Mesenchymal stem cell (in vitro differentiated cells and primary cell): ENCODE data around the gene ZNF296.

Experiments
- DNase-seq: peaks from one replicate; pipeline ENCODE4 v3.0.0-alpha.2; 2013
- H2AFZ ChIP-seq: one replicate; pipeline ENCODE4 v1.6.1; 2013; ENCODE audit warnings: low read depth, mild to moderate bottlenecking, control low read depth, inconsistent platforms, low read length, moderate library complexity
- H2AK5ac ChIP-seq: 2 replicates; pipeline ENCODE4 v1.6.1; 2013; ENCODE audit warnings: low read length, moderate library complexity, mild to moderate bottlenecking, inconsistent platforms; ENCODE audit not compliant: severe bottlenecking
- H2BK120ac ChIP-seq: one replicate; pipeline ENCODE4 v1.6.1; 2013; ENCODE audit warnings: low read depth, mild to moderate bottlenecking, inconsistent platforms, low read length, moderate library complexity
- H2BK12ac ChIP-seq, 2 experiments: one replicate each; pipeline ENCODE4 v1.6.1; 2013; ENCODE audit warnings: inconsistent platforms in 2 of 2, low read length in 2 of 2, mild to moderate bottlenecking in 2 of 2, moderate library complexity in 2 of 2, control low read depth in 1 of 2
- H2BK15ac ChIP-seq: one replicate; pipeline ENCODE4 v1.6.1; 2013; ENCODE audit warnings: mild to moderate bottlenecking, low read depth, inconsistent platforms; ENCODE audit not compliant: poor library complexity, severe bottlenecking
- H2BK5ac ChIP-seq: 2 replicates; pipeline ENCODE4 v1.6.1; 2013; ENCODE audit warnings: low read depth, mild to moderate bottlenecking, low read length, control low read depth, inconsistent platforms; ENCODE audit not compliant: poor library complexity, severe bottlenecking
- H3K14ac ChIP-seq, 2 experiments: one replicate each; pipeline ENCODE4 v1.6.1; 2013; ENCODE audit warnings: inconsistent platforms in 2 of 2, low read length in 2 of 2, control low read depth in 1 of 2, mild to moderate bottlenecking in 1 of 2, moderate library complexity in 1 of 2
- H3K18ac ChIP-seq, 2 experiments: one replicate each; pipeline ENCODE4 v1.6.1; 2013; ENCODE audit warnings: inconsistent platforms in 2 of 2, low read length in 2 of 2, control low read depth in 1 of 2, low read depth in 1 of 2, mild to moderate bottlenecking in 1 of 2
- H3K23ac ChIP-seq, 2 experiments: one replicate each; pipeline ENCODE4 v1.6.1; 2013; ENCODE audit warnings: inconsistent platforms in 2 of 2, low read length in 2 of 2, mild to moderate bottlenecking in 2 of 2, moderate library complexity in 2 of 2, control low read depth in 1 of 2
- H3K27ac ChIP-seq: 2 replicates; pipeline ENCODE4 v1.5.1; 2013; ENCODE audit warnings: mild to moderate bottlenecking, moderate library complexity, low read length, control low read depth, inconsistent platforms; ENCODE audit not compliant: poor library complexity, severe bottlenecking
- H3K27me3 ChIP-seq, 2 experiments: 2 replicates each; pipeline versions ENCODE4 v1.6.1 to v1.7.0; 2013; ENCODE audit warnings: low read length in 2 of 2, mild to moderate bottlenecking in 2 of 2, moderate library complexity in 2 of 2, control low read depth in 1 of 2, inconsistent platforms in 1 of 2; ENCODE audit not compliant: control insufficient read depth in 1 of 2, insufficient read depth in 1 of 2
- H3K36me3 ChIP-seq, 2 experiments: 2 replicates each; pipeline versions ENCODE4 v1.6.1 to v1.7.0; 2013; ENCODE audit warnings: low read length in 2 of 2, control low read depth in 1 of 2, inconsistent platforms in 1 of 2, low read depth in 1 of 2, mild to moderate bottlenecking in 1 of 2; ENCODE audit not compliant: insufficient read depth in 2 of 2, control insufficient read depth in 1 of 2
- H3K4ac ChIP-seq, 2 experiments: one replicate each; pipeline ENCODE4 v1.6.1; 2013; ENCODE audit warnings: inconsistent platforms in 2 of 2, low read length in 2 of 2, mild to moderate bottlenecking in 2 of 2, moderate library complexity in 2 of 2, control low read depth in 1 of 2, low read depth in 1 of 2
- H3K4me1 ChIP-seq: 2 replicates; pipeline ENCODE4 v1.6.1; 2013; ENCODE audit warnings: low read depth, low read length, control low read depth; ENCODE audit not compliant: control insufficient read depth, insufficient read depth
- H3K4me2 ChIP-seq: 2 replicates; pipeline ENCODE4 v1.6.1; 2013; ENCODE audit warnings: low read length, mild to moderate bottlenecking, inconsistent platforms; ENCODE audit not compliant: poor library complexity, severe bottlenecking
- H3K4me3 ChIP-seq, 2 experiments: 2 replicates each; pipeline versions ENCODE4 v1.5.1 to v1.7.0; 2013; ENCODE audit warnings: low read length in 2 of 2, mild to moderate bottlenecking in 2 of 2, control low read depth in 1 of 2, low read depth in 1 of 2; ENCODE audit not compliant: insufficient read depth in 1 of 2
- H3K79me1 ChIP-seq: replicated peaks from 2 replicates; pipeline ENCODE4 v1.6.1; 2013; ENCODE audit warnings: mild to moderate bottlenecking, control low read depth, low read length, inconsistent platforms; ENCODE audit not compliant: poor library complexity, severe bottlenecking
- H3K9ac ChIP-seq: 2 replicates; pipeline ENCODE4 v1.7.0; 2013; ENCODE audit warnings: mild to moderate bottlenecking, low read length, moderate library complexity
- H3K9me3 ChIP-seq: 2 replicates; pipeline ENCODE4 v1.7.0; 2013; ENCODE audit warnings: mild to moderate bottlenecking, low read length; ENCODE audit not compliant: control insufficient read depth
- H4K8ac ChIP-seq: one replicate; pipeline ENCODE4 v1.6.1; 2013; ENCODE audit warnings: inconsistent platforms, mild to moderate bottlenecking, low read length, moderate library complexity
- H4K91ac ChIP-seq: one replicate; pipeline ENCODE4 v1.6.1; 2013; ENCODE audit warnings: mild to moderate bottlenecking, low read length, inconsistent platforms
- WGBS: methylation state at CpG from one replicate; pipeline ENCODE4 v1.1.7; 2013; ENCODE audit warnings: mixed read lengths; 5-methylcytosine and 5-hydroxymethylcytosine counted together

Gene ZNF296

DNA sequence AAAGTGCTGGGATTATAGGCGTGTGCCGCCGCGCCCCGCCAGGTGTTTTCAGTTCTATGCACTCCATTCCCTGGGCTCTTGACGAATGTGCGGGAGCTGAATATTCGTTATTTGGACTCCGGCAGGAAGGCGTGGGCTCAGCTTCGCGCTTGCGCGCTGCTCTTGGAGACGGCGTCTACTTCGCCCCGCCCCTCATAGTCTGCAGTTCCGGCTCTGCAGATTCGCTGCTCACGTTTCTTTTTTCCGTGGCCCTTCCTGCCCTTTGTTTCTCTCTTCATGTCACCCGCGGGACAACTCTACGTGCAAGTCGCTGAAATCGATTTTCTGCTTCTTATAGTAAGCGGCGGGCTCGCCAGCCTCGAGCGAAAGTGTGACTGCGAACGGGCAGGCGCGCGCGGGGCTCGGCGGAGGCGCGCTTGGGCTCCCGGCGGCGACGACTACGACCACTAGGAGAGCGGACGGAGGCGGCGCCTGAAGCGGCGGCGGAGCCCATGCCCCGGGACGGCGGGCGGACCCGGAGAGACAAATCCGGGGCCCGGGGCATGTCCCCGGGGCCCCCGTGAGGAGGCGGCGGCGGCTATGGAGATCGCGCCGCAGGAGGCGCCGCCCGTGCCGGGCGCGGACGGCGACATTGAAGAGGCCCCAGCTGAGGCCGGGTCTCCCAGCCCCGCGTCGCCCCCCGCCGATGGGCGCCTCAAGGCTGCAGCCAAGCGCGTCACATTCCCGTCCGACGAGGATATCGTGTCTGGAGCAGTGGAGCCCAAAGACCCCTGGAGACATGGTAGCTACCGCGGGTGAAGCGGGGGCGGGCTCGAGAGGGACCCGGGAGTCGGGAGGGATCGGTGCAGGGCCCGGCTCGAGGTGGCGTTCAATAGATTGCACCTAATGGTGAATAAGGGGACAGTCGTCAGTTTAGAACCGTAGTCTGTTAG lies 16.7 kb upstream of the ZNF296 start, which contains the start of gene PPP1R37:
Gene PPP1R37 (plus strand): TSS at position 433 of the 932 bp plus-strand sequence. CDS start 147 bp downstream, at position 580.
- peak within 1 kb of the TSS in 1 of 2 experiments; percentile 14 for H3K23ac ChIP-seq
- peak; percentile 97 for DNase-seq
- H2BK5ac ChIP-seq: peak within 1 kb of the TSS; percentile 85
- peak within 1 kb of the TSS in 1 of 2 experiments; percentile 73 for H2BK12ac ChIP-seq
- H2BK120ac ChIP-seq: peak within 1 kb of the TSS; percentile 69
- peaks cover 23 to 26% of the 10 kb centered on the region in 2 experiments for H3K36me3 ChIP-seq
- H3K4me1 ChIP-seq: peaks cover 31% of the 10 kb centered on the region
- H2BK15ac ChIP-seq: peak within 1 kb of the TSS; percentile 26
- peak within 1 kb of the TSS; percentile 59 to 86 for H3K4ac ChIP-seq
- peak within 1 kb of the TSS; percentile 79 for H3K4me2 ChIP-seq
- H4K91ac ChIP-seq: no peak within 1 kb of the TSS
- WGBS: under 1% methylated on average over 101 of the region's 103 CpGs
- H3K79me1 ChIP-seq: peaks cover 6% of the 10 kb centered on the region
- peak within 1 kb of the TSS; percentile 91 to 95 for H3K18ac ChIP-seq
- peak within 1 kb of the TSS; percentile 96 to 98 for H3K4me3 ChIP-seq
- H2AFZ ChIP-seq: peak within 1 kb of the TSS; percentile 37
- peak within 1 kb of the TSS; percentile 99 for H3K9ac ChIP-seq
- peak within 1 kb of the TSS; percentile 35 for H2AK5ac ChIP-seq
- peak within 1 kb of the TSS; percentile 88 for H4K8ac ChIP-seq
- H3K27ac ChIP-seq: peak within 1 kb of the TSS; percentile 96
- no peaks in the 10 kb centered on the region for H3K9me3 ChIP-seq
- peak within 1 kb of the TSS in 1 of 2 experiments; percentile 95 for H3K14ac ChIP-seq
- H3K27me3 ChIP-seq: no peaks in the 10 kb centered on the region

- Histone ChIP-seq H4K8ac (no peak overlapping the region), H3K23ac (no peak overlapping the region), H3K4ac (peak overlapping the region in 1 of 2 experiments; percentile 35), H3K27ac (peak overlapping the region; percentile 70), H2AK5ac (no peak overlapping the region), H3K27me3 (no peaks in the 10 kb centered on the region), H2BK15ac (no peak overlapping the region), H3K4me1 (peaks cover 17% of the 10 kb centered on the region), H3K9me3 (no peaks in the 10 kb centered on the region), H4K91ac (no peak overlapping the region), H3K4me3 (peak overlapping the region in 1 of 2 experiments; percentile 98), H3K9ac (peak overlapping the region; percentile 99), H2BK120ac (no peak overlapping the region), H3K18ac (no peak overlapping the region), H3K79me1 (peaks cover 12% of the 10 kb centered on the region), H2BK5ac (no peak overlapping the region), H2AFZ (no peak overlapping the region), H2BK12ac (no peak overlapping the region), H3K36me3 (peaks cover 32 to 34% of the 10 kb centered on the region in 2 experiments), H3K14ac (no peak overlapping the region), H3K4me2 (peak overlapping the region; percentile 46)
- DNase-seq: peak; percentile 99
- WGBS: 36% methylated on average over 58 of the region's 64 CpGs
Observed at GRCh38 chr19:45091031-45091923, 15.0 kb upstream of the ZNF296 start.

DNA sequence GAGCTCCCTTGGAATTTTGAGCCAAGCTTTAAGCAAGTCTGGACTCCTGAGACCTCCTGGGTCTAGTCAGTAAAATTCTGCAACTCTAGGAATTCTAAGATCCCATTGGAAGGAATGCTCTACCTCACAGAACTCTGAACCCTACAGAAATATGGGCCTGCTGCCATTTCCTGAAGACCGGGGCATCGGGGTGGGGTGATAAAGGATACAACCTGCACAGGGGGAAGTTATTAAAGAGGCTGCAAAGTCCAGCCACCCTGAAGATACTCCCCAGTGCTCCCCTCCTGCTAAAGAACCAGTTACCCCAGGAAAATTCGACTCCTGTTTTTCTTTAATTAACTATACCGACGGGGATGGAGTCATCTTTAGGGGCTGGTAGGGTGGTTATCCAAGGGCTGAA lies 14.3 kb upstream of the ZNF296 start:
- Histone ChIP-seq H2BK5ac (no peak overlapping the region), H3K4me3 (peak overlapping the region in 1 of 2 experiments; percentile 98), H2AFZ (no peak overlapping the region), H4K91ac (no peak overlapping the region), H4K8ac (no peak overlapping the region), H3K4ac (no peak overlapping the region), H3K9ac (peak overlapping the region; percentile 99), H3K23ac (no peak overlapping the region), H3K27me3 (no peaks in the 10 kb centered on the region), H3K4me2 (no peak overlapping the region), H2AK5ac (no peak overlapping the region), H2BK120ac (no peak overlapping the region), H3K18ac (no peak overlapping the region), H3K4me1 (peaks cover 15% of the 10 kb centered on the region), H3K27ac (no peak overlapping the region), H2BK15ac (no peak overlapping the region), H2BK12ac (no peak overlapping the region), H3K9me3 (no peaks in the 10 kb centered on the region), H3K36me3 (peaks cover 34 to 37% of the 10 kb centered on the region in 2 experiments), H3K79me1 (peaks cover 13% of the 10 kb centered on the region), H3K14ac (no peak overlapping the region)
- WGBS: 90% methylated on average over 3 of the region's 5 CpGs
- DNase-seq: no peak
